ENCODE measurements around the gene ACACA. TPM values are rescaled to one million over a fixed set of nuclear protein-coding genes. Genes with fewer than 3 reads are reported as not detected.
A peak's percentile ranks its signal among the peaks of the same experiment; 100 is the strongest.
"Not testable (repeated sequence)": the region's sequence is repeated elsewhere in the genome, so short reads cannot be mapped to it uniquely, and the experiment has no call there.

Gene ACACA
- total RNA-seq, result 10 to 100 TPM in 3 of 4 donors, 1 to 10 TPM in 1; 4.7 to 75.1 (median 41.9) TPM

DNA sequence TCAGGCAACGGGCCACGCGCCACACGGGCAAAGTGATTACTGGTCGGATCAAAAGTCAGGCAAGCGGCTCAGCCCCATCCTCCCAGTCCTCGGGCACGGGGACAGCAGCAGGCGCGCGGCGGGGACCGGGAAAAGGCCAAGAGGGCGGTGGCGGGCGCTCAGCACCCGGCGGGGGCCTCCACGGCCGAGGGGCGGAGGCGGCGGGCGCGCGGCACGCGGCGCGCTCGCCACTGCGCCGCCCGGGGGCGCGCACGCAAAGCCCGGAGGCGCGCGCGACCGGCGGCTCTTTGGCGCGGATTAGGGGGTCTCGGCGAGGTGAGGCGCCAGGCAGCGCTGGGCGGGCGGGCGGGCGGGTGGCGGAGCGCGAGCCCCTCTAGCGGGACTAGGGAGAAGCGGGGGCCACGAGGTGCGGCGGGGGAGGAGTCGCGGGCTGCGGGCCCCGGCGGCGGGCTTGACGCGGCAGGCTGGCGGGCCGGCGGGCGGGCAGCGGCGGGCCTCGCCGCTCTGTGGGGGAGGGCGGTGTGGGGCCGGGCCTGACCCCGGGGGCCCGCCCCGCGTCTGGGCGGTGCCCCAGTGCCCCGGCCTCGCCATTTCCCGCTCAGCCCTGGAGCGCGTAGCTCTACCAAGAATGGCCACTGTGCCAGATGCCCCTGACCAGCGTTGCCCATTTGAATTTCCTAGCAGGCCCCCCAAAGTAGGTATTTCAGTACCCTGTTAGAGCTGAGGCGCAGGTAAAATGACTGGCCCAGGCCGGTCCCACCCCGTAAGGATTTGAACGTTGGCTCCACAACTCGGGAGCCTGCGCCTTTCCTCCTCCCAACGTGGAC is at the start of gene ACACA, which contains the start of gene TADA2A:
ACACA (minus strand) TSS at position 202 of the 827 bp plus-strand sequence. CDS start 537 bp downstream, outside the sequence.
TADA2A (plus strand) TSS at position 252 of the 827 bp plus-strand sequence. CDS start 4,480 bp downstream, outside the sequence.
- intact Hi-C loops (cut with DNase I; ENCODE audit: low total_unique reads), result no loop called here
- H3K27me3 ChIP-seq, result no peaks in the 10 kb centered on the region
- peak within 1 kb of the TSS; percentile 87 to 95 for H3K27ac ChIP-seq
- no peaks in the 10 kb centered on the region for H3K36me3 ChIP-seq
- H3K4me3 ChIP-seq, result peak within 1 kb of the TSS; percentile 76 to 84
- H3K9me3 ChIP-seq, result no peaks in the 10 kb centered on the region
- peak; percentile 66 to 77 for DNase-seq
- H3K4me1 ChIP-seq, result no peaks in the 10 kb centered on the region
- TF ChIP-seq CTCF (IDR thresholded peaks at IDR 0.05) (peak in 2 of 4 experiments; percentile 11 to 39), POLR2A (IDR thresholded peaks at IDR 0.05) (peak; percentile 14 to 44)

- intact Hi-C loops (cut with DNase I; ENCODE audit: low total_unique reads), result no loop called here
- no peak for DNase-seq
- H3K4me1 ChIP-seq, result no peaks in the 10 kb centered on the region
- no peak for TF ChIP-seq CTCF (IDR thresholded peaks at IDR 0.05)
- no peak for TF ChIP-seq POLR2A (IDR thresholded peaks at IDR 0.05)
- H3K9me3 ChIP-seq, result no peaks in the 10 kb centered on the region
- no peak overlapping the region for H3K27ac ChIP-seq
- no peaks in the 10 kb centered on the region for H3K27me3 ChIP-seq
- no peaks in the 10 kb centered on the region for H3K36me3 ChIP-seq
- H3K4me3 ChIP-seq, result no peak overlapping the region
Observed at GRCh38 chr17:37450112-37450511, 43.5 kb upstream of the ACACA start.

- Histone ChIP-seq H3K27ac (no peak overlapping the region), H3K9me3 (no peaks in the 10 kb centered on the region), H3K36me3 (no peaks in the 10 kb centered on the region), H3K27me3 (no peaks in the 10 kb centered on the region), H3K4me3 (no peak overlapping the region), H3K4me1 (no peaks in the 10 kb centered on the region)
- no peak for TF ChIP-seq POLR2A (IDR thresholded peaks at IDR 0.05)
- no peak for TF ChIP-seq CTCF (IDR thresholded peaks at IDR 0.05)
- intact Hi-C loops (cut with DNase I; ENCODE audit: low total_unique reads), result no loop called here
- DNase-seq, result no peak
Observed at GRCh38 chr17:37447641-37448040, 41.0 kb upstream of the ACACA start.

GRCh38 chr17:37446027-37446426 is 39.4 kb upstream of the ACACA start:
- H3K36me3 ChIP-seq, result no peaks in the 10 kb centered on the region
- TF ChIP-seq CTCF (IDR thresholded peaks at IDR 0.05), result no peak
- TF ChIP-seq POLR2A (IDR thresholded peaks at IDR 0.05), result no peak
- no peaks in the 10 kb centered on the region for H3K4me1 ChIP-seq
- intact Hi-C loops (cut with DNase I; ENCODE audit: low total_unique reads), result no loop called here
- no peaks in the 10 kb centered on the region for H3K27me3 ChIP-seq
- H3K9me3 ChIP-seq, result no peaks in the 10 kb centered on the region
- no peak overlapping the region for H3K4me3 ChIP-seq
- no peak overlapping the region for H3K27ac ChIP-seq
- no peak for DNase-seq

GRCh38 chr17:37441369-37442014 is 34.9 kb upstream of the ACACA start:
- H3K27me3 ChIP-seq; H3K4me1 ChIP-seq; H3K9me3 ChIP-seq; H3K36me3 ChIP-seq; H3K4me3 ChIP-seq; H3K27ac ChIP-seq; DNase-seq; intact Hi-C loops (cut with DNase I; ENCODE audit: low total_unique reads): not testable (repeated sequence)

Measured in uterus (tissue), 4 donors.